GM12873 (cell line): ENCODE data around the gene PLA2G4F.

Experiments used
- TF ChIP-seq, protein P1 (sequence below): IDR thresholded peaks from 2 replicates; pipeline ENCODE4 v1.5.1; 2012; ENCODE audit warnings: low read depth, mild to moderate bottlenecking, moderate library complexity, low read length, control low read depth; ENCODE audit not compliant: insufficient read depth; ENCODE audit errors: missing control alignments

Gene PLA2G4F

DNA sequence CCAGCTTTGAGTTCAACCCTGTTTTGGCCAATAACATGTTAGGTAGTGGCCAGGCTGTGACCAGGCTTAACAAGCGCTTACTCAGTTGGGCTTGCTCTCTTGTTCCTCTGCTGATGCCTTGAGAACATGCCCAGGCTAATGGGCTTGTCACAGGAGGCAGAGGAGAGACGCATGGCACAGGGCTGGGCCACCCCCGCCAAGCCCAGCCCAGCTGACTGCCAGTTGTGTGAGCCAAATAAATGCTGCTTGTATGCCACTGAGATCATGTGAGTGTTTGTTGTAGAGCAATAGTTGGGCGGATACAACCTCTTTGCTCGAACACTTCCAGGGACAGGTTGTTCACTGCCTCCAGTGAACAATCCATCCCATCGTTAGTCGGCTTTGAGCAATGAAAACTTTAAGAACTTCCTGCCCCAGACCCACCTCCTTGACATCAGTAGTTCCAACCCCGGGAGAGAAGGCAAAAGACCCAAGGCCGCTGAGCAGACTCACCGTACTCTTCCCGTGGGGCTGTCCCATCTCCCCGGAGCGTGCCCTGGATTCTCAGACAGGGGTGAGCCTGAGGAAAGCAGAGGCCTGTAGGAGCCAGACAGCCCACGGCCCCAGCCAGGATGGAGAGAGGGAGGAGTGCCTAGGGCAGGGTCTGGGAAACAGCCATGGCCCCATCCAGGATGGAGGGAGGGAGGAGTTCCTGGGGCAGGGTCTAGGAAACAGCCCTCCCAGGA, 4.1 kb downstream of the PLA2G4F start:
- TF ChIP-seq, protein P1, sequence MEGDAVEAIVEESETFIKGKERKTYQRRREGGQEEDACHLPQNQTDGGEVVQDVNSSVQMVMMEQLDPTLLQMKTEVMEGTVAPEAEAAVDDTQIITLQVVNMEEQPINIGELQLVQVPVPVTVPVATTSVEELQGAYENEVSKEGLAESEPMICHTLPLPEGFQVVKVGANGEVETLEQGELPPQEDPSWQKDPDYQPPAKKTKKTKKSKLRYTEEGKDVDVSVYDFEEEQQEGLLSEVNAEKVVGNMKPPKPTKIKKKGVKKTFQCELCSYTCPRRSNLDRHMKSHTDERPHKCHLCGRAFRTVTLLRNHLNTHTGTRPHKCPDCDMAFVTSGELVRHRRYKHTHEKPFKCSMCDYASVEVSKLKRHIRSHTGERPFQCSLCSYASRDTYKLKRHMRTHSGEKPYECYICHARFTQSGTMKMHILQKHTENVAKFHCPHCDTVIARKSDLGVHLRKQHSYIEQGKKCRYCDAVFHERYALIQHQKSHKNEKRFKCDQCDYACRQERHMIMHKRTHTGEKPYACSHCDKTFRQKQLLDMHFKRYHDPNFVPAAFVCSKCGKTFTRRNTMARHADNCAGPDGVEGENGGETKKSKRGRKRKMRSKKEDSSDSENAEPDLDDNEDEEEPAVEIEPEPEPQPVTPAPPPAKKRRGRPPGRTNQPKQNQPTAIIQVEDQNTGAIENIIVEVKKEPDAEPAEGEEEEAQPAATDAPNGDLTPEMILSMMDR, result no peak

DNA sequence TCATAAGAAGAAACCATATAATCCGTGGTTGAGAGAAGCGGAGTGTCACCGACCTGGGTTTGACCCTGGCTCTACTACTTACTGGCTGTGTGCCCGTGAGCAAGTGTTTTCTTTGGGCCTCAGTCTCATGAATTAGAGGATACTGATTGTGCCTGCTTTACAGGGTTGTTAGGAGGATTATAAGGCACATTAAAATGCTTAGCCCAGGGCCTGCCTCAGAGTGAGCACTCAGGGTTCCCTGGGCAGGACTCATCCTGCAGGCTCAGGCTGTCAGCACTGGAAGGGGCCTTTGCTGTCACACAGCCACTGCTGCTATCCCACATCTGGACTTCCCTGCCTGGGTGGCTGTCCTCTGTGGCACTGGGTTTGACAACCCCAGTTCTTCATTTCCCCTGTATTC, 4.7 kb downstream of the PLA2G4F start:
- TF ChIP-seq, protein P1, result no peak

DNA sequence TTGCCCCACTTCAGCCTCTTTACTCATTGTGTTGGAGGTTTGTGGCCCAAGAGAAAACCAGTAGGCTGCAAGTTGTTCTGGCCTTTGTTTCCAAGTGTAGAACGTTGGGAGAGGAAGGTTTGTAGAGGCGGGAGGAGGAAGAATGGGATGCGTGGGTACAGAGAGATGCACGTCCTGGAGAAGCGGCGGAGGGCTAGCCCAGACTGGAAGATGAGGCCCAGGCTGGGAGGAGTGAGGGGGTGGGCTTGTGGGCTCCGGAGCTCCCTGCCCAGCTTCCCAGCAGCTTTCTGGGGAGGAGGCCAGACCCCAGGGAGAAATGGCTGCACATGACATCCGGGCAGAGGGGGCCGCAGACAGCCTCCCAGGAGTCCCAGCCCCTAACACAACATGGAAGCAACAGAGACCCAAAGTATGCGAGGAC, 5.3 kb downstream of the PLA2G4F start:
- TF ChIP-seq, protein P1, result no peak

DNA sequence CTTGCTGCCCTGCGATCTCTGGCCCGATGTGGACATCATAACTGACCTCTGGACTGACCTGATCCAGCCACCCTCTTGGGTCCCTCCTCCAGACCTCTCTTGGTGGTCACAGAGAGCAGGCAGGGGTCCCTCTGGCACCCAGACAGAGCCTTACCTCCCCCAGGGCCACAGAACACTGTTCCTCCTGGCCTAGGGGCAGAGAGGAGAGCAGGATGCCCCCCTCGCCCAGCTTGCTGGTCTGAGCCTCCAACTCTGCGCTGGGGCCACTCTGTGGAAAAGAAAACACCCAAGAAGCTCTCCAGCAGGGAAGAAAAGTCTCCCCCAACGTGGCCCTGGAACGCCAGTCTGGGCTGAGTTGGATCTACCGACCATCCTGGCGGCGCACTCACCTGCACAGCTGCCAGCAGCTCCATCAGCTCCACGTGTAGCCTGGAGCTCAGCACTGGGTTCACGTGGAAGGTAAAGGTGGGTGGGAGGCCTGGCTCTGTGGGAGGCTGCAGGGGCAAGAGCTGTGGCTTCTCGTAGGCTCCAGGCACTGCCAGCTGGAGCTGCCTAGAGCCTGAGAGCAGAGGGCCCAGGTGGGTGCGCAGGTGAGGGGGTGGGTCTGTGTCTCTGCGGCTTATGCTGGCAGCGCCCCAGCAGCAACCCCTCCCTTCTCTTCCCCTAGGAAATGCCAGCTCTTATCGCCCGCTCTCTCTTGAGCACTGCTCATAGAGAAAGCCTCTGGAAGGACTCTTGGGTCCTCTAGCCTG, 6.0 kb downstream of the PLA2G4F start:
- TF ChIP-seq, protein P1, result no peak

DNA sequence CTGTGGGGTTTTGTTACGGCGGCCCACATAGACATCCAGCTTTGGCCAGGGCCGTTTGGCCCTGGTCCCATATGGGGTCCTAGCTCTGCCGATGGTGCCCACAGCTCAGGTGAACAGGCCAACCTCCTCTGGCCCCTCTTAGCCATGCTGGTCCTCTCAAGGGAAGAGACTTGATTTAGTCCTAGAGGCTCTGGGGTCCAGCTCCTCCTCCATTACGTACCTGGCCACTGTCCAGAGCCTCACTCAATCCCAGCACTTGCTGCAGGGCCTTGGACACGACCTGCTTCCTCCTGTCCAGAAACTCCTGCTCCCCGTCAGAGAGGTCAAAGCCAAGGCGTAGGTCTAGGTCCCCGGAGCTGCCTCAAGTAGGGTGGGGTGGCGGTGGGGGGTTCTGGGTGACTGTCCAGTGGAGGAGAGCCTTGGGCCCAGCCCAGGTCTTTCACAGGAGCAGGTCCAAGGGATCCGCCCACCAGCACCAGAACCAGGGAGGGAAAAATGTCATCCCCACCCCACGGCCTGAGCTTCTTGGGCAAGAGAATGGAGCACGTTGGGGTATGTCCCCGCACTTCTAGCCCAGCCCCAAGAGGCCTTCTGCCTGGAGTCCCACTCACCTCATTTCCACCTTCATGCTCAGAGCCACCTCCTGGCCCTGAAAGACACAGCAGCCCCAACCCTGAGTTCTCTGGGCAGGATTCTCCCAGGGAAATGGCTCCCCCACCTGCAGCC, 6.8 kb downstream of the PLA2G4F start:
- TF ChIP-seq, protein P1, result no peak

DNA sequence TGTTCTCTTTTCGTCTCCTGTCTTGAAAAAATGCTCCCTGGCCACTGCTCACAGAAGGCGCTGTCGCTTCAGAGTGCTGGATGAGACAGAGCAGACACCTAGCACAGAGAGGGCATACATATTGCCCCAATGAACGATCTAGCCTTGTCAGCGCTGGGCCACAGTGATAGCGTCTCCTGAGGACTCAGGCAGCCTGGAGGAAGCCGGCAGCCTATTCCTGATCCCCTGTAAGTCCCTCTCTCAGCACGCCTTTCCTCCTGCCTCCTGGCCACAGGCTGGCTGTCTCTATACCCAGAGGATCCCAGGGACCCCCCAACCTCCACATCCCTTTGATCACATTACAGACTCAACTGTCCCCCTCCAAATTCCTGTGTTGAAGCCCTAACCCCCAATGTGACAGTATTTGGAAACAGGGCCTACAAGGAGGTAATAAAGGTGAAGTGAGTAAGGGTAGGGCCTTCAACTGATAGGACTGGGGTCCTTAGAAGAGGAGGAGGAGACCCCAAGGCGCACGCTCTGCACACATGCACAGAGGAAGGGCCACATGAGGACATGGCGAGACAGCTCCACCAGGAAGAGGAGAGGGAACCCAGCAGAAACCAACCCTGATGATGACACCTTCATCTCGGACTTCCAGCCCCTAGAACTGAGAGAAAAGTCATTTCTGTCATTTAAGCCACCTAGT, 7.5 kb downstream of the PLA2G4F start:
- TF ChIP-seq, protein P1, result no peak

DNA sequence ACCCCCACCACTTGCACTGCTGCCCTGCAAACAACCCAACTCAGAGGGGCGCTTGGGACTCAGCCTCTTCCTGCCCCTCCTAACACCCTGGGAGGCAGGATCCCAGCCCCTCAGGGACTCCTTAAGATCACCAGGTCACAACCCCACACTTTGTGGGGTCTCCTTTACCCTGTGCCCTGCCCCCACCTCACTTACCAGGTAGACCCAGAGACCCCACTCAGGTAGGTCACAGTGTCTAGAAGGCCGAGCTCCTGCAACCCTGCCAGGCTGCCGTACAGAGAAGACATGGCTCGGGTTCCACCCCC, 9.1 kb downstream of the PLA2G4F start:
- TF ChIP-seq, protein P1, result no peak
